Suprapubic skin (tissue), 4 donors: Measurements from ENCODE around the gene USP5. TPM values are rescaled to one million over a fixed set of nuclear protein-coding genes. Genes with fewer than 3 reads are reported as not detected.
A peak's percentile ranks its signal among the peaks of the same experiment; 100 is the strongest.

ENCODE experiments used
- DNase-seq, 2 donors: peaks; one replicate each; pipeline ENCODE4 v3.0.0-alpha.2; 2019; ENCODE audit warnings: low spot score in 2 of 2
- H3K27ac ChIP-seq: fragments of 200-600 bp; sonication (generic); one replicate; pipeline ENCODE4 v1.5.1; 2019
- H3K27me3 ChIP-seq: fragments of 200-600 bp; sonication (generic); one replicate; pipeline ENCODE4 v1.5.1; 2019
- H3K36me3 ChIP-seq: fragments of 200-600 bp; sonication (generic); one replicate; pipeline ENCODE4 v1.5.1; 2019
- H3K4me1 ChIP-seq: fragments of 200-600 bp; sonication (generic); one replicate; pipeline ENCODE4 v1.5.1; 2019
- H3K4me3 ChIP-seq: fragments of 200-600 bp; sonication (generic); one replicate; pipeline ENCODE4 v1.5.1; 2019; ENCODE audit warnings: mild to moderate bottlenecking
- H3K9me3 ChIP-seq: fragments of 200-600 bp; sonication (generic); one replicate; pipeline ENCODE4 v1.5.1; 2019
- EP300 ChIP-seq: sonication (generic); formaldehyde crosslinking; IDR thresholded peaks from one replicate; pipeline ENCODE4 v1.6.1; 2017; ENCODE audit warnings: antibody characterized with exemption
- POLR2A ChIP-seq, 2 donors: fragments of 450-650 bp; IDR thresholded peaks; one replicate each; pipeline ENCODE4 v1.6.1; 2017; ENCODE audit warnings: antibody characterized with exemption in 2 of 2, mild to moderate bottlenecking in 2 of 2, moderate library complexity in 2 of 2
- POLR2AphosphoS5 ChIP-seq, 3 donors: sonication (generic); formaldehyde crosslinking; IDR thresholded peaks; one replicate each; pipeline ENCODE4 v1.6.1; 2017; ENCODE audit warnings: antibody characterized with exemption in 3 of 3
- WGBS: methylation state at CpG from one replicate; pipeline ENCODE4 v1.1.5; 2018; 5-methylcytosine and 5-hydroxymethylcytosine counted together
- total RNA-seq, 4 donors: library from RNA; depleted of rRNA; stranded (reverse); fragments of >200 nt; gene quantifications; one replicate each; pipeline ENCODE4 v1.1.0, GENCODE V29; 2016
- TF ChIP-seq, protein P1 (sequence below), 2 donors: fragments of 200-600 bp in 1 of 2; fragments of 450-650 bp in 1 of 2; sonication (generic) in 1 of 2; IDR thresholded peaks; one replicate each; pipeline ENCODE4 v1.5.1; 2016 to 2019; ENCODE audit warnings: antibody characterized with exemption in 2 of 2, mild to moderate bottlenecking in 1 of 2, moderate library complexity in 1 of 2

USP5 gene
- total RNA-seq, 4 donors from 2014 or later, result 54.7 to 71.8 (median 68.9) TPM

DNA sequence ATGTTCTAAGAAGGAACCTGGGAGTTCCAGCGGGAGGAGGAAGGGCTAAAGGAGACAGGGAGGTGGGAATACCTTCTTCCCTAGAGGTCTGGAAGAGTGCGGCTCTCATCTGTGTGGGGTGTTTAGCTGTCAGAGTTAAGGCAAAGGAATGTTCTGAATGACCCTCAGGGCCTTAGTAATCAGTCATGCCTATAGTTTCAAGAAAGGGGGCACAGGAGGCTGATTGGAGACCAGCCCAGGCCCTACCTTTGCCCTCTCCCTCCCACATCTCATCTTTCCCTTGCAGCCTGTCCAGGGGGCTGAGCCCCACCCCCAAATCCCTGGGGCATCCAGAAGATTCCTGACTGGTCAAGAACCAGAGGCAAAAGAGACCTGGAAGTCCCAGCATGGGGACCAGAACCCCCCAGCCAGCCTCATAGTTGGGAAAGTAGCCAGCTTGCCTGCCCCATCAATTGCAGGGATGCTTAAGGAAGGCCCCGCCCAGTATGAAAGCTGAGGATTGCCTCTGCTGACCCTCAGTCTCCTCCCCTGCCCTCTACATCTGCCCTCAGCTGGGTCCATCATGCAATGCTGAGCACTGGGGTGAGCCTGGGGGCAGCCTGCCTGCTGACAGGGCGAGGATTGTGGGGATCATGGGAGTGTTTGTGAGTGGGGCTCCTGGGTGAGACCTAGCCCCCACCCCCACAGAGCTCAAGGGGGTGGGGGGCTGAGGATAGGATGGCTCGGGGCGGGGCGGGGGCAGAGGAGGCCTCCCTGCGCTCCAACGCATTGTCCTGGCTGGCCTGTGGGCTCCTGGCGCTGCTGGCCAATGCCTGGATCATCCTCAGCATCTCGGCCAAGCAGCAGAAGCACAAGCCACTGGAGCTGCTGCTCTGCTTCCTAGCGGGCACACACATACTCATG, 28.5 kb upstream of the USP5 start:
- Histone ChIP-seq H3K4me1 (peaks cover 41% of the 10 kb centered on the region), H3K4me3 (no peak overlapping the region), H3K36me3 (no peaks in the 10 kb centered on the region), H3K27ac (no peak overlapping the region), H3K9me3 (no peaks in the 10 kb centered on the region), H3K27me3 (peaks cover 42% of the 10 kb centered on the region)
- WGBS, result 66% methylated on average over 6 of the region's 12 CpGs
- DNase-seq, result no peak
- TF ChIP-seq EP300, result no peak
- TF ChIP-seq POLR2AphosphoS5 (IDR thresholded peaks at IDR 0.05), result no peak
- TF ChIP-seq POLR2A (IDR thresholded peaks at IDR 0.05), result no peak
- TF ChIP-seq, protein P1, sequence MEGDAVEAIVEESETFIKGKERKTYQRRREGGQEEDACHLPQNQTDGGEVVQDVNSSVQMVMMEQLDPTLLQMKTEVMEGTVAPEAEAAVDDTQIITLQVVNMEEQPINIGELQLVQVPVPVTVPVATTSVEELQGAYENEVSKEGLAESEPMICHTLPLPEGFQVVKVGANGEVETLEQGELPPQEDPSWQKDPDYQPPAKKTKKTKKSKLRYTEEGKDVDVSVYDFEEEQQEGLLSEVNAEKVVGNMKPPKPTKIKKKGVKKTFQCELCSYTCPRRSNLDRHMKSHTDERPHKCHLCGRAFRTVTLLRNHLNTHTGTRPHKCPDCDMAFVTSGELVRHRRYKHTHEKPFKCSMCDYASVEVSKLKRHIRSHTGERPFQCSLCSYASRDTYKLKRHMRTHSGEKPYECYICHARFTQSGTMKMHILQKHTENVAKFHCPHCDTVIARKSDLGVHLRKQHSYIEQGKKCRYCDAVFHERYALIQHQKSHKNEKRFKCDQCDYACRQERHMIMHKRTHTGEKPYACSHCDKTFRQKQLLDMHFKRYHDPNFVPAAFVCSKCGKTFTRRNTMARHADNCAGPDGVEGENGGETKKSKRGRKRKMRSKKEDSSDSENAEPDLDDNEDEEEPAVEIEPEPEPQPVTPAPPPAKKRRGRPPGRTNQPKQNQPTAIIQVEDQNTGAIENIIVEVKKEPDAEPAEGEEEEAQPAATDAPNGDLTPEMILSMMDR (IDR thresholded peaks at IDR 0.05), result no peak

DNA sequence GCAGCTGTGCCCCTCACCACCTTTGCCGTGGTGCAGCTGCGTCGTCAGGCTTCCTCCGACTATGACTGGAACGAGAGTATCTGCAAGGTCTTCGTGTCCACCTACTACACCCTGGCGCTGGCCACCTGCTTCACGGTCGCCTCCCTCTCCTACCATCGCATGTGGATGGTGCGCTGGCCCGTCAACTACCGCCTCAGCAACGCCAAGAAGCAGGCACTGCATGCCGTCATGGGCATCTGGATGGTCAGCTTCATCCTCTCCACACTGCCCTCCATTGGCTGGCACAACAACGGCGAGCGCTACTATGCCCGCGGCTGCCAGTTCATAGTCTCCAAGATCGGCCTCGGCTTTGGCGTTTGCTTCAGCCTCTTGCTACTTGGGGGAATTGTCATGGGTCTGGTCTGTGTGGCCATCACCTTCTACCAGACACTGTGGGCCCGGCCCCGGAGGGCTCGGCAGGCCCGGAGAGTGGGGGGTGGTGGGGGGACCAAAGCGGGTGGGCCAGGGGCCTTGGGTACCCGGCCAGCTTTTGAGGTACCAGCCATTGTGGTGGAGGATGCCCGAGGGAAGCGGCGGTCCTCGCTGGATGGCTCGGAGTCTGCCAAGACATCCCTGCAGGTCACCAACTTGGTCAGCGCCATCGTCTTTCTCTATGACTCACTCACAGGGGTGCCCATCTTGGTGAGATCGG, 27.7 kb upstream of the USP5 start:
- Histone ChIP-seq H3K9me3 (no peaks in the 10 kb centered on the region), H3K4me3 (no peak overlapping the region), H3K36me3 (no peaks in the 10 kb centered on the region), H3K4me1 (peaks cover 47% of the 10 kb centered on the region), H3K27ac (no peak overlapping the region), H3K27me3 (peaks cover 42% of the 10 kb centered on the region)
- WGBS, result 85% methylated on average over 28 of the region's 37 CpGs
- TF ChIP-seq POLR2A (IDR thresholded peaks at IDR 0.05) (no peak), EP300 (no peak), POLR2AphosphoS5 (IDR thresholded peaks at IDR 0.05) (no peak)
- TF ChIP-seq, protein P1 (IDR thresholded peaks at IDR 0.05), result no peak
- no peak for DNase-seq

DNA sequence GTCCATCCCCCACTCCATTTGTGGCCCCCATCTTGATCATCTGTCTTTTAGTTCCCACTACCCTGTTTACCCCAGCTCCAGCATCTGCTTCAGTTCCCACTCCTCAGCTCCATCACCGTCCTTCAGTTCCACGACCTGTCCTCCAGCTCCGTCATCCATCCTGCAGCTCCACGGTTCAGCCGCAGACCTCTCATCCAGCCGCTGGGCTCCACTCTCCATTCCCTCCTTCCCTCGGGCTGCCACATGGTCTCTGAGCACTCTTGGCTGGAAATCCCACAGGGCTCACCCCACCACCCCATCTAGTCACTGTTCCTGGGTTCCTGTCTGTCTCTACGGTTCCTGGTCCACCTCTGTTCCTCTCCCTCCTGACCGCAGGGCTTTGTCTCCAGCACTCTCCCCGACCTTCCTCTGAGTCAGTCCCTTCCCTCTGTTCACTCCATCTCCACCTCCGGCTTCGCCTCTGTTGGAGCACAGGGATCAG, 27.0 kb upstream of the USP5 start:
- TF ChIP-seq EP300 (no peak), POLR2A (IDR thresholded peaks at IDR 0.05) (no peak), POLR2AphosphoS5 (IDR thresholded peaks at IDR 0.05) (no peak)
- TF ChIP-seq, protein P1 (IDR thresholded peaks at IDR 0.05), result no peak
- H3K36me3 ChIP-seq, result no peaks in the 10 kb centered on the region
- H3K9me3 ChIP-seq, result no peaks in the 10 kb centered on the region
- no peak overlapping the region for H3K4me3 ChIP-seq
- no peak for DNase-seq
- 45% methylated on average over 12 of the region's 12 CpGs for WGBS
- H3K27ac ChIP-seq, result no peak overlapping the region
- H3K27me3 ChIP-seq, result peaks cover 42% of the 10 kb centered on the region
- peaks cover 54% of the 10 kb centered on the region for H3K4me1 ChIP-seq

DNA sequence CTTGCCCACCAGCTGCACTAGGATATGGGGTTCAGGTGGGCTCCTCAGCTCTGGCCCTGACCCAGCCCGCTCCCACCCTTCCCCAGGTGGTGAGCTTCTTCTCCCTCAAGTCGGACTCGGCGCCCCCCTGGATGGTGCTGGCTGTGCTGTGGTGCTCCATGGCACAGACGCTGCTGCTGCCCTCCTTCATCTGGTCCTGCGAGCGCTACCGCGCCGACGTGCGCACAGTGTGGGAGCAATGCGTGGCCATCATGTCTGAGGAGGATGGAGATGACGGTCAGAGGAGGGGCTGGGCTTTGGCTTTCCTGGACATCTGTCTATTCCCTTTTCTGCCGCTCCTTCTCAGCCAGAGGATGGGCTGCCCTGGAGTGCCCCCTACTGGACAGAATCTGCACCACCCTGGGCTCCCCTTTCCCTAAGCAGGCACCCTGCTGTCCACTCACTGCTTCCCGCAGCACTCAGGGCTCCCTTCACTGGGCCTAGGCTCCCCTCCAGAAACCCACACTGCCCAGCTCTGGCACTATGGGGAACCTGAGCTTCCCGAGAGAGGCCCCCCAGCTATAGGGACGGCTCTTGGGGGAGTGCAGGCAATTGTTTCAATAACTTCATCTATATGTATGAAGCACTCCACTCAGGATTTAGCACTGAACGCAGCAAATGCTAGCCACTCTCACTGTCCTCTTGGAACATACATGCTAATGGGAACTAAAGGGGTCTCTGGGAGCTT, 26.4 kb upstream of the USP5 start:
- Histone ChIP-seq H3K36me3 (no peaks in the 10 kb centered on the region), H3K4me1 (peaks cover 55% of the 10 kb centered on the region), H3K27ac (no peak overlapping the region), H3K4me3 (no peak overlapping the region), H3K9me3 (no peaks in the 10 kb centered on the region), H3K27me3 (peaks cover 42% of the 10 kb centered on the region)
- no peak for TF ChIP-seq EP300
- no peak for TF ChIP-seq POLR2A (IDR thresholded peaks at IDR 0.05)
- no peak for TF ChIP-seq POLR2AphosphoS5 (IDR thresholded peaks at IDR 0.05)
- TF ChIP-seq, protein P1 (IDR thresholded peaks at IDR 0.05), result peak; percentile 79 to 89
- DNase-seq, result peak; percentile 92
- 11% methylated on average over 14 of the region's 19 CpGs for WGBS
